WTC11 (cell line): Measurements from ENCODE around the gene OR2T6. TPM values are rescaled to one million over a fixed set of nuclear protein-coding genes. Genes with fewer than 3 reads are reported as not detected.

Experiments
- ATAC-seq: fragments of 200-7000 bp; cut with Tn5 transposase; 2 replicates; pipeline ENCODE4 v1.10.0; 2021; ENCODE audit warnings: mild to moderate bottlenecking, moderate library complexity
- CTCF ChIA-PET: fragments of 300-600 bp; sonication (Branson Sonifier 250); formaldehyde crosslinking; loops from one replicate; lab custom pipeline; 2021; ENCODE audit warnings: antibody characterized with exemption; lab: Charles Lee
- POLR2A ChIA-PET: fragments of 350-600 bp; sonication (Branson Sonifier 250); formaldehyde crosslinking; loops from one replicate; lab custom pipeline; 2021; ENCODE audit warnings: antibody characterized with exemption; lab: Charles Lee
- DNase-seq: peaks from one replicate; pipeline ENCODE4 v3.0.0; 2021; ENCODE audit warnings: low spot score
- H3K27ac Mint-ChIP-seq: 2 replicates; pipeline ENCODE4 v1.8.0; 2021; ENCODE audit warnings: mixed read lengths
- H3K27me3 Mint-ChIP-seq: 2 replicates; pipeline ENCODE4 v1.8.0; 2021; ENCODE audit warnings: low read depth, mild to moderate bottlenecking, moderate library complexity, mixed read lengths
- H3K36me3 Mint-ChIP-seq: 2 replicates; pipeline ENCODE4 v1.8.0; 2021; ENCODE audit warnings: mixed read lengths
- H3K4me1 Mint-ChIP-seq: 2 replicates; pipeline ENCODE4 v1.8.0; 2022; ENCODE audit warnings: mixed read lengths
- H3K4me3 Mint-ChIP-seq: 2 replicates; pipeline ENCODE4 v1.8.0; 2021; ENCODE audit warnings: mild to moderate bottlenecking, moderate library complexity, mixed read lengths
- H3K9me3 Mint-ChIP-seq: 2 replicates; pipeline ENCODE4 v1.8.0; 2021; ENCODE audit warnings: mixed read lengths
- ATF2 ChIP-seq: sonication (generic); formaldehyde crosslinking; IDR thresholded peaks from 2 replicates; pipeline ENCODE4 v1.8.1; 2022; ENCODE audit warnings: low read depth, missing genetic modification reagents, borderline replicate concordance
- CDX4 ChIP-seq: fragments of 250-450 bp; sonication (Bioruptor Pico); IDR thresholded peaks from 2 replicates; pipeline ENCODE4 v1.9.0; 2021; ENCODE audit warnings: moderate library complexity, mild to moderate bottlenecking, inconsistent platforms, borderline replicate concordance
- CREB1 ChIP-seq: sonication (generic); formaldehyde crosslinking; IDR thresholded peaks from 2 replicates; pipeline ENCODE4 v1.8.0; 2023; ENCODE audit warnings: mild to moderate bottlenecking, missing genetic modification reagents
- CREM ChIP-seq: sonication (generic); formaldehyde crosslinking; IDR thresholded peaks from 2 replicates; pipeline ENCODE4 v1.8.1; 2022; ENCODE audit warnings: mild to moderate bottlenecking, missing genetic modification reagents, moderate library complexity
- CTCF ChIP-seq: fragments of 200-600 bp; IDR thresholded peaks from 2 replicates; pipeline ENCODE4 v1.8.0; 2022; ENCODE audit warnings: antibody characterized with exemption
- HMGA2 ChIP-seq: fragments of 250-450 bp; sonication (Bioruptor Pico); IDR thresholded peaks from 2 replicates; pipeline ENCODE4 v1.4.0; 2021; ENCODE audit warnings: mild to moderate bottlenecking, moderate library complexity
- IRF1 ChIP-seq: sonication (generic); formaldehyde crosslinking; IDR thresholded peaks from 2 replicates; pipeline ENCODE4 v1.8.0; 2023; ENCODE audit warnings: missing genetic modification reagents
- IRF2 ChIP-seq: sonication (generic); formaldehyde crosslinking; IDR thresholded peaks from 2 replicates; pipeline ENCODE4 v1.8.0; 2022; ENCODE audit warnings: low read depth, missing genetic modification reagents, borderline replicate concordance
- JAZF1 ChIP-seq: fragments of 250-450 bp; sonication (Bioruptor Pico); IDR thresholded peaks from 2 replicates; pipeline ENCODE4 v1.9.0; 2021; ENCODE audit warnings: moderate library complexity, mild to moderate bottlenecking, inconsistent platforms
- JUN ChIP-seq: sonication (generic); formaldehyde crosslinking; IDR thresholded peaks from 2 replicates; pipeline ENCODE4 v1.8.0; 2023; ENCODE audit warnings: mild to moderate bottlenecking, missing genetic modification reagents
- NFE2L1 ChIP-seq: sonication (generic); formaldehyde crosslinking; IDR thresholded peaks from 2 replicates; pipeline ENCODE4 v1.8.1; 2023; ENCODE audit warnings: missing genetic modification reagents
- RELA ChIP-seq: sonication (generic); formaldehyde crosslinking; IDR thresholded peaks from 2 replicates; pipeline ENCODE4 v1.8.1; 2022; ENCODE audit warnings: missing genetic modification reagents, mild to moderate bottlenecking, borderline replicate concordance
- TEAD4 ChIP-seq: sonication (generic); formaldehyde crosslinking; IDR thresholded peaks from 2 replicates; pipeline ENCODE4 v1.8.0; 2022; ENCODE audit warnings: mild to moderate bottlenecking, missing genetic modification reagents
- ZBTB21 ChIP-seq: sonication (generic); formaldehyde crosslinking; IDR thresholded peaks from 2 replicates; pipeline ENCODE4 v1.8.1; 2023; ENCODE audit warnings: mild to moderate bottlenecking, missing genetic modification reagents, borderline replicate concordance
- ZNF138 ChIP-seq: sonication (generic); formaldehyde crosslinking; conservative IDR thresholded peaks from 2 replicates; pipeline ENCODE4 v1.8.1; 2022; ENCODE audit warnings: mild to moderate bottlenecking, moderate library complexity, missing genetic modification reagents
- ZNF532 ChIP-seq: fragments of 250-450 bp; sonication (Bioruptor Pico); IDR thresholded peaks from 2 replicates; pipeline ENCODE4 v1.9.0; 2021; ENCODE audit warnings: mild to moderate bottlenecking, borderline replicate concordance
- total RNA-seq: library from RNA; stranded (reverse); gene quantifications from 3 replicates; pipeline ENCODE4 v1.2.3, GENCODE V29; 2021
- TF ChIP-seq, protein P1 (sequence below): sonication (generic); formaldehyde crosslinking; IDR thresholded peaks from 2 replicates; pipeline ENCODE4 v1.8.1; 2023; ENCODE audit warnings: mild to moderate bottlenecking, moderate library complexity, missing genetic modification reagents
- TF ChIP-seq, protein P2 (sequence below): sonication (generic); formaldehyde crosslinking; IDR thresholded peaks from 2 replicates; pipeline ENCODE4 v1.8.0; 2022; ENCODE audit warnings: mild to moderate bottlenecking, missing genetic modification reagents
- TF ChIP-seq, protein P3 (sequence below): sonication (generic); formaldehyde crosslinking; IDR thresholded peaks from 2 replicates; pipeline ENCODE4 v1.8.1; 2023; ENCODE audit warnings: mild to moderate bottlenecking, missing genetic modification reagents, moderate library complexity

Gene OR2T6
- total RNA-seq, 1 experiment from 2014 or later, result not detected

DNA sequence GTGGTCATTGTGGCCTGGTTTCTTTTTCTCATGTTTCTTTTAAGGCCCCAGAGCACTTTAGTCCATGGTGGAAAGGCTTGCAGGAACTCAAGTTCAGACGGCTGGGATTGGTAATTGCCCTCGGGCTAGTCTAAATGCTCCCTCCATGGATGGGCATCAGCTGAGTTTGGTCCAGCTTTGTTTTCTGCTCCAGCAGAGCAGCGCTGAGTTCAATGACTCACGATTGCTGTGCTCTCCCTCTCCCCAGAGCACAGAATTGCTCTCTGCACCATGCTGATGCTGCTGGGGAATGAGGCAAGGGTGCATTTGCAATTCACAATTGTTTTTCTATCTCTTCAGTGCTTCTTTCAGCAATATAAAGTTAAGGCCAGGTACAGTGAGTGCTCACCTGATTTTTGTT, 1.8 kb upstream of the OR2T6 start:
- CTCF ChIA-PET, result no interaction called here
- POLR2A ChIA-PET, result no interaction called here
- ATAC-seq, result no peak
- H3K36me3 Mint-ChIP-seq, result peaks cover 82% of the 10 kb centered on the region
- H3K9me3 Mint-ChIP-seq, result peaks cover 91% of the 10 kb centered on the region
- TF ChIP-seq ATF2 (CRISPR knock-in tag) (no peak), HMGA2 (no peak), ZBTB21 (CRISPR knock-in tag) (no peak), JAZF1 (CRISPR knock-in tag) (no peak), JUN (CRISPR knock-in tag) (no peak), NFE2L1 (no peak), ZNF138 (CRISPR knock-in tag) (no peak), ZNF532 (CRISPR knock-in tag) (no peak), IRF2 (no peak), RELA (CRISPR knock-in tag) (no peak), CDX4 (CRISPR knock-in tag) (no peak), CREM (CRISPR knock-in tag) (no peak), CREB1 (no peak), CTCF (no peak), IRF1 (CRISPR knock-in tag) (no peak), TEAD4 (no peak)
- TF ChIP-seq, protein P1, sequence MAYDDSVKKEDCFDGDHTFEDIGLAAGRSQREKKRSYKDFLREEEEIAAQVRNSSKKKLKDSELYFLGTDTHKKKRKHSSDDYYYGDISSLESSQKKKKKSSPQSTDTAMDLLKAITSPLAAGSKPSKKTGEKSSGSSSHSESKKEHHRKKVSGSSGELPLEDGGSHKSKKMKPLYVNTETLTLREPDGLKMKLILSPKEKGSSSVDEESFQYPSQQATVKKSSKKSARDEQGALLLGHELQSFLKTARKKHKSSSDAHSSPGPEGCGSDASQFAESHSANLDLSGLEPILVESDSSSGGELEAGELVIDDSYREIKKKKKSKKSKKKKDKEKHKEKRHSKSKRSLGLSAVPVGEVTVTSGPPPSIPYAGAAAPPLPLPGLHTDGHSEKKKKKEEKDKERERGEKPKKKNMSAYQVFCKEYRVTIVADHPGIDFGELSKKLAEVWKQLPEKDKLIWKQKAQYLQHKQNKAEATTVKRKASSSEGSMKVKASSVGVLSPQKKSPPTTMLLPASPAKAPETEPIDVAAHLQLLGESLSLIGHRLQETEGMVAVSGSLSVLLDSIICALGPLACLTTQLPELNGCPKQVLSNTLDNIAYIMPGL (CRISPR knock-in tag), result no peak
- TF ChIP-seq, protein P2, sequence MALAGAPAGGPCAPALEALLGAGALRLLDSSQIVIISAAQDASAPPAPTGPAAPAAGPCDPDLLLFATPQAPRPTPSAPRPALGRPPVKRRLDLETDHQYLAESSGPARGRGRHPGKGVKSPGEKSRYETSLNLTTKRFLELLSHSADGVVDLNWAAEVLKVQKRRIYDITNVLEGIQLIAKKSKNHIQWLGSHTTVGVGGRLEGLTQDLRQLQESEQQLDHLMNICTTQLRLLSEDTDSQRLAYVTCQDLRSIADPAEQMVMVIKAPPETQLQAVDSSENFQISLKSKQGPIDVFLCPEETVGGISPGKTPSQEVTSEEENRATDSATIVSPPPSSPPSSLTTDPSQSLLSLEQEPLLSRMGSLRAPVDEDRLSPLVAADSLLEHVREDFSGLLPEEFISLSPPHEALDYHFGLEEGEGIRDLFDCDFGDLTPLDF, result no peak
- TF ChIP-seq, protein P3, sequence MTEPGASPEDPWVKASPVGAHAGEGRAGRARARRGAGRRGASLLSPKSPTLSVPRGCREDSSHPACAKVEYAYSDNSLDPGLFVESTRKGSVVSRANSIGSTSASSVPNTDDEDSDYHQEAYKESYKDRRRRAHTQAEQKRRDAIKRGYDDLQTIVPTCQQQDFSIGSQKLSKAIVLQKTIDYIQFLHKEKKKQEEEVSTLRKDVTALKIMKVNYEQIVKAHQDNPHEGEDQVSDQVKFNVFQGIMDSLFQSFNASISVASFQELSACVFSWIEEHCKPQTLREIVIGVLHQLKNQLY (CRISPR knock-in tag), result no peak
- no peak for DNase-seq
- H3K4me3 Mint-ChIP-seq, result no peak overlapping the region
- peaks cover 10% of the 10 kb centered on the region for H3K27me3 Mint-ChIP-seq
- no peak overlapping the region for H3K27ac Mint-ChIP-seq
- no peaks in the 10 kb centered on the region for H3K4me1 Mint-ChIP-seq
